Activated CD8-positive, alpha-beta memory T cell treated with anti-CD3 and anti-CD28 coated beads, Interleukin-2, amount 50 U/mL, for 1 hour (primary cell): ENCODE measurements around the gene NR1D2.
"Not testable (repeated sequence)": the region's sequence is repeated elsewhere in the genome, so short reads cannot be mapped to it uniquely, and the experiment has no call there.

Source experiments
- DNase-seq: peaks from one replicate; pipeline ENCODE4 v3.0.0-alpha.2; 2020; ENCODE audit errors: extremely low read depth

The NR1D2 gene

DNA sequence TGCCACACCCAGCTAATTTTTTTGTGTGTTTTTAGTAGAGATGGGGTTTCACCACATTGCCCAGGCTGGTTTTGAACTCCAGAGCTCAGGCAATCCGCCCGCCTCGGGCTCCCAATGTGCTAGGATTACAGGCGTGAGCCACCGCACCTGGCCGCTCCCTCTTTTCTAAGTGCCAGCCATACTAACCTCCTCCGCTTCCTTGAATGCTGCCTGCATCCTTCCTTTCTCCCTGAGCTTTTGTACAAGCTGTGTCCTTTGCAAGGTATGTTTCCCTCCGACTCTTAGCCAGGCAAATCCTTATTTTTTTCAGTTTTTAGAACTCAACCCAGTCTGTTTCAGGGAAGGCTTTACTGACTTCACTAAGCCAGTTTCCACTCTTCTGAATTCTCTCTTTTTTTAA, 60.6 kb downstream of the NR1D2 start:
- no peak for DNase-seq

DNA sequence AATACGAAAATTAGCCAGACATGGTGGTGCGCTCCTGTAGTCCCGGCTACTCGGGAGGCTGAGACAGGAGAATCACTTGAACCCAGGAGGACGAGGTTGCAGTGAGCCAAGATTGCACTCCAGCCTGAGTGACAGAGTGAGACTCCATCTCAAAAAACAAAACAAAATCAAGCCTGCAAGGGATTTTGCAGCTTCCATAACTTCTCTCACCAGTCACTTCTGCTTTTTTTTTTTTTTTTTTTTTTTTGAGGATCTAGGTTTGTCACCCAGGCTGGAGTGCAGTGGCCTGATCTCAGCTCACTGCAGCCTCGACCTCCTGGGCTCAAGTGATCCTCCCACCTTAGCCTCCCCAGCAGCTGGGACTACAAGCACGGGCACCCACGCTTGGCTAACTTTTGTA, 65.7 kb downstream of the NR1D2 start:
- not testable (repeated sequence) for DNase-seq

DNA sequence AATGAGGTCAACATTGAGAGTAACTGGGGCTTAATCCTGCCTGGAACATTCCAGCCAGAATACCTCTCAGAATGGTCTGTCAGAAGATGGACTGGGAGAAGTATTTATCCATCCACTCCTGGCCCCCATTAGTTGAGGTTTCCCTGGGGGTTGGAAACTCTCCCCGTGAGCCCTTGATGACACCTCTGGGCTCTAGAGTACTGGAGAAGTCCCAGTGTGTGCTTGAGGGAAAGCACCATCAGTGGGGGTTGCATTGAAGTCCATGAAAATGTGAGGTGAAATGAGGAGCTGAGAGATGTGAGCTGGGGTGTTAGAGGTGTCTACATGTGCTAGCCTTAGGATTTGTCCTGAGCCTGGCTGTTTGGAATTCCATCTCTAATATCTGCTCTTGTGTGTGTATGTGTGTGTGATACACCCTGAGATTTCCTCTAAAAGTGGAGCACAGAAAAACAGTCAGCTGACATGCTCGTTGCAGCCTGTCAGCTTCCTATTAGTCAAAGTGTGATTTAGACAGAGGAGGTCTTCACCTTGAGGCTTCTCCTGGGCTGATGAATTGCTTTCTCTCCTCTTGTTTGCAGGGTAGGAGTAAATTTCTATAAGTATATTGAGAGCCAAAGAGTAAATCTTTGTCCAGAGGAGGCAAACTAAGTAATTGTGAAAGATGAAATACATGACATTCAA, 67.6 kb downstream of the NR1D2 start:
- DNase-seq: no peak

DNA sequence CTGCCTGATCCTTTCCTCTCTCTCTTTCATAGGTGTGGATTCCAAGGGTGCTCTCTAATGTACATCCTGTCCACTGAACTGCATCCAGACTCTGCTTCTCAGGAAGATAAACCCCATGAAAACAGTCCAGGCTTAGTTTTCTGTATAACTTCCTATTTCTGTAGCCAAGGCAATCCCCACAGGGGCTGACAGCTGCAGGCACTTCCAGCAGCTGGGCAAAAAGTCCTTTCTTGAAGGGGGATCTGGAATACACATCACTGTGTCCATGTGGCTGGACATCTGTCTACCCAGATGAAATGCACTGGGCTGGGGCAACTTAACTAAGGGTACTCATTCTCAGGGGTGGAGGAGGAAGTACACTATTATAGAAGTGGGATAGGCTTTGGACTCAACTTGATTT, 72.2 kb downstream of the NR1D2 start:
- DNase-seq: no peak

DNA sequence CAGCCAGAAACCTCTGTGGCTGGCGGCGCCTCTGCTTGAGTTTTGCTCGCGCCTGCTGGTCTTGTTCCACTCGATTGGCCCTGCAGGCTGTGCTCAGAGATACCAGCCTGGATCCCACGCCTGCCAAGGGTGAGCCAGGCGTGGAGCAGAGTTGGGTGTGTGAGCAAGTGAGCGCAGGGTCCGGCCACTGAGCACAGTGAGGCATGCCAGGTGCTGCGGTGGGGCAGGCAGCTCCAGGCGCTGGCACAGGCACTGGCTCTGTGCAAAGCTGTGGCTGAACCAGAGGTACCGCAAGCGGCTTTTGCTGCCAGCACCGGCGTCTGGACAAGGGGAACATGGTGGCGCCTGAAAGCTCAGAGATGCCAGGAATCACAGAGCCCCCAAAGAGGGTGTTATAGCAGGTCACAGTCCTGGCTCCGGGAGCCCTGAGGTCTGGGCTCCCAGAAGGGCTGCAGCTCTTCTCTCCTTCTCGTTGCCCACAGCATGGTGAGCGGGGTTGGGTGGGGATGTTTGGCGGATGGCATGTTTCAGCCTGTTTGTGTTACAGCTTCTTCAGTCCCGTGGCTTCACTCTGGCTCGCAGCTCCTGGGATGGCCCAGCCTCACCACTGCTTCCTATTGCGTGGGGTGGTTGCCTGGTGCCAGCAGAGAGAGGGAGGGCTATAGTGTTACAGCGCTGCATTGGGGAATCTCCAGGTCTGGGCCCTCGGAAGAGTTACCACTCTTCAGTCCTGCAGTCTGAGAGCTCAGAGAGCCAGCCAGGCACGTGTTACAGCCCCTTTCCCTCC, 73.9 kb downstream of the NR1D2 start:
- no peak for DNase-seq

DNA sequence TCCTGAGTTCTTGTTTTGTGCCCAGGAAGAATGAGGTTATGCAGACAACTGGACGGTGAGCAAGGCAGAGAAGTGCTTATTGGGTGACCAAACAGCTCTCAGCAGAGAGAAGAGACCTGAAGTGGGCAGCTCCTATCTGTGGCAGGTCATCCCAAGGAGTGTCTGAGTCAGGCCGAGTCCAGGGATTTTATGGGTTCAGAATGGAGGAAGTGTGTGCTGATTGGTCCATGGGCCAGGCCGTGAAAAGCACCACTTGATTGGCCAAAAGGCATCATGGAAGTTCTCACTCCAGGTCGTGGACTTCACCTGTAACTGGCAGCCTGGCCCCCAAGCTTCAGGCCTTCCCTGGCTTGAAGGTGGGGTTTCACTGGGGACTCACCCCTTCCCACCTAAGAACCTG, 74.5 kb downstream of the NR1D2 start:
- DNase-seq: no peak

DNA sequence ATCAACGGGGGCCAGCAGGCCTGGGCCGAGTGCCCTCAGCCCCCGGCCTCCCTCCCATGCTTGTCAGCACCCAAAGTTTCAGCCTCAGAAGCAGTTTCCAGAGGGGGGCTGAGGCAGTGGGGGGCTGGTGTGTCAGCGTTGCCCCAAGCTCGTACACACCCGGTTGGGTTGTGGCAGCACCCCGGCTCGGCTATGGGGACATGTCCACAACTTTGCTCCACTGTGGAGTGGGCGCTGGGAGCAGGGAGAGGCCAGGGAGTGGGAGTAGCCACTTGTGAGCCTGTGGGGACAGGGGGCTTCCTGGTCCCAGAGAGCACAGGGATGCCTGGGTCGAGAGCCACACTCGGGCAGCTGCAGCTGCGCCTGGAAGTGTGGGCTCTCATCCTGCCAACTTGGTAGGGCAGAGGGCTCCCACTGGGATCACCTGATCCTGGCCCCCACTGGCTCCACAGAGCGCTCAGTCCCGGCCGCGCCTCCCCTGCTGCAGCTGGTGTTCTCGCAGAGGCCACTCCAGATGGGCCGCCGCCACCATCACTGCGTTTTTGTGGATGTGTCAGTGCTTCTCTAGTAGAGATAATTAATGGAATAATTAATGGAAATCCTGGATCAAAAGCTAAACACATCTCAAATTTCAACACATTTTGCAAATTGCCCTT, 75.1 kb downstream of the NR1D2 start:
- DNase-seq: no peak

DNA sequence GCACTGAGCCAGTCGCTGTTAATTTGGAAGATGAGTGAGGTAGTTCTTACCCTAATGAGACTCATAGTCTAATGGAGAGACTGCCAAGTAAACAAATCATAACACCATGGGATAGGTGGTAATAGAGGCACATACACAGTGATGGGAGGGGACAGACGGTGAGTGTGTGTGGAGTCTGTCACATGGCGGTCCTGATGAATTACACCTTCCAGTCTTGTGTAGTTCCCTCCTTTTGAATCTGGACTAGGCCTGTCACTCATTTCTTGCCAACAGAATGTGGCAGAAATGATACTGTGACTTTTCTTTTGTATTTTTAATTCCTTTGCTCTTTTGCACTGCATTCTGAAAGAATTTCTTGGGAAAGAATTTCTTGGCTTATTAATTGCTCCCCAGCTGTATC, 78.1 kb downstream of the NR1D2 start:
- DNase-seq: no peak

DNA sequence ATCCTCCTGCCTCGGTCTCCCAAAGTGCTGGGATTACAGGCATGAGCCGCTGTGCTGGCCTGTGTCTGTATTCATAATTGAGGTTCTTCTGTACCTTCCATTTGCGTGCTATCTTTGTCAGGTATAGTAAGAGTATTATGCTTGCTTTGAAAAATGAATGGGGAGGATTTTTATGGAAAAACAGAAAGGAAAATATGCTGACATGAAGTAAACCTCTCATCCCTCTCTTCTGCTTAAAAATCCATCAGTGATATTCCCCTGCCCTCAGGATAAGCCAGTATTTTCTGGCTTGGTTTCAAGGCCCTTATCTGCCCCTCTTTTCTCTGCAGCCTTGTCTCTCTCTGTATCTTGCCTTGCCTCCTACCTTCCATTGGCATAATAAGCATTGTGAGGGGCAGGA, 80.7 kb downstream of the NR1D2 start:
- no peak for DNase-seq

DNA sequence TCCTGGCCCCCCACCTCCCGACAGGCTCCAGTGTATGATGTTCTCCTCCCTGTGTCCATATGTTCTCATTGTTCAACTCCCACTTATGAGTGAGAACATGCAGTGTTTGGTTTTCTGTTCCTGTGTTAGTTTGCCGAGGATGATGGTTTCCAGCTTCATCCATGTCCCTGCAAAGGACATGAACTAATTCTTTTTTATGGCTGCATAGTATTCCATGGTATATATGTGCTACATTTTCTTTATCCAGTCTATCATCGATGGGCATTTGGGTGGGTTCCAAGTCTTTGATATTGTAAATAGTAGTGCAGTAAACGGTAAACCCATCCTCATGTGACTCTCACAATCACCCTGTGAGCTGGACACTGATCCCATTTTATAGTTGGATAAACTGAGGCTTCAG, 81.6 kb downstream of the NR1D2 start:
- not testable (repeated sequence) for DNase-seq

DNA sequence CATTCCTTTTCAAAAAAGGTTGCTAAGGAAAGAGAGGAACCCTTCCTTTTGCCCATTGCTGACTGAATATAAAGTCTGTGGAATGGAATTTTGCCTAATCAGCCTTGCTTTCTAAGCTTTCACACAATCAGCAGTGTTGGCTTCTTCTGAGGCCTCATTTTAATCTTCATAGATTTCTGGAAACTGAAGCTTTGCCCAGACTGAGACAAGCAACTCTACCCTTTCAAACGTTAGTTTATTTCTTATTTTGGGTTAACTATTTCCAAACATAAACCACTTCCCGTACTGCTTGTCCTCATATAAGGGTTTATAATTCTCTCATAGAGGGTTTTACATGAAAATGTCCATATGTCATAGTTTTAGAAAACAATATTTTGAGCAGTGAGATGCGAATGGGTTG, 82.9 kb downstream of the NR1D2 start:
- no peak for DNase-seq
